Thoracic aorta endothelial cell (primary cell): ENCODE data around the gene RBL1. TPM values are rescaled to one million over a fixed set of nuclear protein-coding genes. Genes with fewer than 3 reads are reported as not detected.

ENCODE experiments used
- small RNA-seq: library from RNA; depleted of rRNA; stranded (forward); fragments of <200 nt; gene quantifications from one replicate; pipeline ENCODE3, GENCODE V24; 2012
- total RNA-seq: library from RNA; depleted of rRNA; stranded (reverse); fragments of >200 nt; gene quantifications from 2 replicates; pipeline ENCODE4 v1.2.3, GENCODE V29; 2012

RBL1 gene
- 34.7 and 34.8 TPM in 2 replicates for total RNA-seq

GRCh38 chr20:37095599-37096414 lies at the start of gene RBL1:
TSS of gene RBL1 (minus strand) at chr20:37095997. CDS start at chr20:37095928, 69 bp downstream.

DNA sequence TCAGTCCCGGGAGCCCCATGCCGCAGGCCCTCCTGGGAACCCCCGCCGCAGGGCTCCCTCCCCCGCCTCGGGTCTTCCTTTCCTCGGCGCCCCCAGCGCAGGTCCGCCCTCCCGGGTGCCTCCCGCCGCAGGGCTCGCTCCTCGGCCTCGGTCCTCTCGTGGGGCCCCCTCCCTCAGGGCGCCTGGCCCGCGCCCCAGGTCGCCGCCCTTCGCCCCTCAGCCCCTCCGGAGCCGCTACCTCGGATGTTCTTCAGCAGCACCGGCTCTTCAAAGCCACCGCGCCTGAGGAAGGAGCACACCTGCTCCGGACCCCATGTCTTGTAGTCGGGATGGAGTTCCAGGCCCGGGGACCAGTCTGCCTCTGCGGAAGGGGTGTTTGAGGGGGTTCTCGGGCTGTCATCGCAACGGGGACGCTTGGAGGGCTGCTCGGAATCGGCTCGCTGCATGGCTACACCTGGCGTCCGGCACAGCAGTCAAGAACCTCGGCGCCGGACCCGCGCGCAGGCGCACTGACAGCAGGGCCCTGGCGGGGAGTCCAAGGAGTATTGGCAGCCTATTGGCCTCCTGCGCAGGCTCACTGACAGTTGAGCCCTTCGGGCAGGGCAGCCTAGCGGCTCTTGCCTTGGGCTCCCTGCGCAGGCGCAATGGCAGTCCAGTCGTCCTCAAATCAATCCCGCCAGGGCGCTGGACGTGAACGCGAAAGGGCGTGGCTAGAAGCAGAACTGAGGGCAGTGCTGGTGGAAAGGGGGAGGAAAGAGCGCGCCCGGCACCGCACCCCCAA lies 144.4 kb downstream of the RBL1 start, which contains the start of gene SAMHD1:
Gene SAMHD1, minus strand, starts transcription at position 511 of the 781 bp plus-strand sequence. Its CDS starts 65 bp downstream, at position 446.

Small RNA genes lying within 50 kb of the gene (small RNA-seq; reads per million reads assigned to genes)
- not detected for gene RPS3AP3

Other genes with a start within 250 kb of the RBL1 start
- not detected in 2 replicates for gene TLDC2, start 219.9 kb downstream of the RBL1 start, total RNA-seq
- gene SAMHD1, start 144.3 kb downstream of the RBL1 start, total RNA-seq = 58.7 and 62.9 TPM in 2 replicates
- 204 and 227 TPM in 2 replicates for gene RPN2, start 83.3 kb upstream of the RBL1 start, total RNA-seq
- 1.5 and 1.9 TPM in 2 replicates for gene MROH8, start 83.6 kb upstream of the RBL1 start, total RNA-seq
- gene GHRH, start 165.8 kb upstream of the RBL1 start, total RNA-seq = not detected in 2 replicates
- 12.2 and 14.7 TPM in 2 replicates for gene MANBAL, start 193.7 kb upstream of the RBL1 start, total RNA-seq